ENCODE measurements around the gene GPR82.
"Not testable (repeated sequence)": the region's sequence is repeated elsewhere in the genome, so short reads cannot be mapped to it uniquely, and the experiment has no call there.

The GPR82 gene, protein sequence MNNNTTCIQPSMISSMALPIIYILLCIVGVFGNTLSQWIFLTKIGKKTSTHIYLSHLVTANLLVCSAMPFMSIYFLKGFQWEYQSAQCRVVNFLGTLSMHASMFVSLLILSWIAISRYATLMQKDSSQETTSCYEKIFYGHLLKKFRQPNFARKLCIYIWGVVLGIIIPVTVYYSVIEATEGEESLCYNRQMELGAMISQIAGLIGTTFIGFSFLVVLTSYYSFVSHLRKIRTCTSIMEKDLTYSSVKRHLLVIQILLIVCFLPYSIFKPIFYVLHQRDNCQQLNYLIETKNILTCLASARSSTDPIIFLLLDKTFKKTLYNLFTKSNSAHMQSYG

DNA sequence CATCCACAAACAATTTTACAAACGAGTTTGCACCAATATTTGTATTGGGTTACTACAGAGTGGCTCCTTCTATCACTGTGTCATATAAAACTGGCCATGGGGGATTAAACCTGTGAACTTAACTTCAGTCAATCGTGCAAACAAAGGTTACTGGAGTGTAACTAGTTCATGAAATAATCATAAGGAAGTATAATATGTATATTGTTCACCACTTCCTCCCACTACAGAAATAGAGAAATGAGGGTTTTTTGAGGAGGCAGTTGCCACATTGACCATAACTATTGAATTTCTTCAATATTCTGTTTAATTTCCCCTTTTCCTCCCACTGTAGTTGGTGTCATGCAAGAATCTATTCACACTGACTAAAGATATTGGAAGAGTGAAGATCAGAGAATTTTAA lies at the start of gene GPR82:
TSS of gene GPR82 (plus strand) at position 356 of the 400 bp plus-strand sequence. CDS start 2,846 bp downstream, outside the sequence.
- no peak for DNase-seq (ENCODE audit: low spot score)

DNA sequence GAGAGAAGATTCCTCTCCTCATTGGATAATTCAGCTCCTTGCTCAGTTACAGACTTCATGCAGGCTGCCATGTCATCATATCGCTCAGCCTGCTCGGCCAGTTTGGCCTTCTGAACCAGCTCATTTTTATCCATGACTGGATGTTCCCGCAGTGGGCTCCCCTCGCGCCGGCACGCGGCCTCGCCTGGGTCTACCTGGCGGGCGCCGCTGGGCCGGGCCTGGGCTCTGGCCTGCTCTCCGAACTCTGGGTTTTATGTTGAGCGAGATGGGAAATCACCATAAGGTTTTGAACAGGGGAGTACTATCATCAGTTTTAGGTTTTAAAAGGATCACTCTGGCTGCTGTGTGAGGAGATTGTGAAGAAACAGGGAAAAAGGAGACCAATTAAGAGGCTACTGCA lies 47.6 kb upstream of the GPR82 start:
- DNase-seq (ENCODE audit: low spot score): not testable (repeated sequence)

DNA sequence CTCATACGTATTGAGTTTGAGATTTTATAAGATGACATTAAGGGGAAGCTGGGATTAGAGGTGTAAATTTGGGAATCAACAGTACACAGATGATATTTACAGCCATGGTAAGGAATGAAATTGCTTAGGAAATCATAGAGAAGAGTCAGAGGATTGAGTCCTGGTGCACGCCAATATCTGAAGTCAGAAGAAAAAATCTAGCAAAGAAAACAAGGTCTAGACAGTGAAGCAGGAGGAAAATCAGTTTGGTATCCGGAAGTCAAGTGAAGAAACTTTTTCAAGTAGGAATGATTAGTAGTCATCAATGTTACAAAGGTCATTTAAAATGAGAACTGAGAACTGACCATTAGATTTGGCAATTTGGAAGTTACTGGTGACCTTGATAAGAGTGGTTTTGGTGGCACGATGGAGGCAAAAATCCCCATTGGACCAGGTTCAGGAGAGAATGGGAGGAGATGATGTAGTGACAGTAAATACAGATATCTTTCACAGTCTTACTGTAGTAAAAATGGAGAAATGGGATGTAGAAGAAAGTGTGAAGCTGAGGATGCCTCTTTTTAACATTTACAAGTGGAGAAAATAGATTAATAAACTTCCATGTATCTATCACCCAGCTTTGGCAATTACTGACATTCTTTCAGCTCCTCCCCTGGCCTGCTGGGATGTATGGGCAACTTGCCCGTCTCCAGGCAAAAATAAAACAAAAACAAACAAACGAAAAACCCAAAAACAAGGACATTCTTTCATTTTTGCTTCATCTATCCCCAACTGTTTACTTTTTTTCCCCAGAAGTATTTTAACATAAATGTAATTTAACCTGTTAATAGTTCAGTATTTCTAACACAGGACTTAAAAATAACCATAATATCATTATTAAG lies 46.6 kb upstream of the GPR82 start:
- peak; percentile 6 for DNase-seq (ENCODE audit: low spot score)

DNA sequence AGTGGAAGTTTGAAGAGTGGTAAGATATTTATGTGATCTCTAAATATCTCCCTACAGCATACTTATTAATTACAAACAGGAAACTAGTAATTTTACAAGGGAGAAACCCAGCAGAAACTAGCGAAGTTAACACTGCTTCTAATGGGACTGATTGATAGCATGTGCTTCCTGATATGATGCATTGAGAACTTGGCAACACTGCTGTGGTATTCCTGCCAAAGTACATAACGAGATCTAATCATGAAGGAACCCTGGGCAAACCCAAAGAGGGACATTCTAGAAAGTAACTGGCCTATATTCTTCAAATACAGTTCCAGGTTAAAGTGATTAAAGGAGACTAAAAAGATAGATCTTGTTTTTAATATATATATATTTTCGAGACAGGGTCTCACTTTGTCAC lies 39.8 kb upstream of the GPR82 start:
- no peak for DNase-seq (ENCODE audit: low spot score)

DNA sequence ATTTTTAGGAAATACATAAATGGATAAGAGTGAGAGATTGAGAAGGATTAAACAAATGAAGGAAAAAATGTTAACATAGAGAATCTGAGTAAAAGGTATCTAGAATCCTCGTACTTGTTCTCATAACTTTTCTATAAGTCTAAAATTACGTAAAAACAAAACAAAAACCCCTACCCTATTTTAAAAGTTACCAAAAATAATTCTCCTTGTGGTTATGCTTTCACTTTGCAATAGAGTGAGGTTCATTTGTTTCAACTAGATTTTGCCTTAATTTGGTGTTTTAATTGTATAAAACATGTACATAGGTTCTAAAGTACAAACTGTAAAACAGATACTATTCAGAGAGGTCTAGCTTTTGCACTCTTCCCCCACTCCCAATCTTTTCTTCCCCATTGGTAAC lies 39.0 kb upstream of the GPR82 start:
- DNase-seq (ENCODE audit: low spot score): no peak

DNA sequence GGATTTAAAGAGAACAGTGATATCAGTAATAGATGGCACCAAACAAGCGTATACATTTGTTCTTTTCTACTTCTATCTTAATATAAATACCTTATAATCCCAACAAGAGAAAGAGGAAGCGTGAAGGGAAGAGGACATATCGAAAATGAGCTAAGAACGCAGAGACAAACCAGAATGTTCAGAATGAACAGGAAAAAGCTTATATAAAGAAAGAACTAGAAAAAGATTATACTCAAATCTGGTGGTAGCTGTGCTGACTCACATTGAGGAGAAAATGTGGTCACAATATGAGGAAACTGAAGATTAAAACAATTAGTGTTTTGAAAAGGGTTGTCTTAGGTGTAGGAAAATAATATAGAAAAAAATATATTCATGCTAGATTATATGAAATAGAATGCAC lies 37.2 kb upstream of the GPR82 start:
- DNase-seq (ENCODE audit: low spot score): no peak

DNA sequence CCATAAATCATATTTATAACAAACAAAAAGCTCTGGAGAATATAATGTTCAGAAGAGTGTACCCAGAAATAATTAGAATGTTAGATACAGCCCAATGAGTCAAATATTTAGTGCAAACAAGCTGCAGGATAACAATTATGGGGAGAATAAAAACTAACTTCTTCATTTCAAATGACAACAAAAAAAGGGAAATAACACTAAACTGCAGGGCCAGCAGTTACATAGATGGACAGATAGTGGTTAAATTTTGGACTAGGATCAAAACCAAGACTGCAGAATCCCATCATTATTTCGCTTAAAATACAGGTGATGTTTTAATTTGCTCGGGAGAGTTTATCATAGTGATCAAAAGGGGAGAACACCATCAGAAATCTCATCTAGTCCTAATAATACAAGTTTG lies 35.8 kb upstream of the GPR82 start:
- DNase-seq (ENCODE audit: low spot score): no peak

DNA sequence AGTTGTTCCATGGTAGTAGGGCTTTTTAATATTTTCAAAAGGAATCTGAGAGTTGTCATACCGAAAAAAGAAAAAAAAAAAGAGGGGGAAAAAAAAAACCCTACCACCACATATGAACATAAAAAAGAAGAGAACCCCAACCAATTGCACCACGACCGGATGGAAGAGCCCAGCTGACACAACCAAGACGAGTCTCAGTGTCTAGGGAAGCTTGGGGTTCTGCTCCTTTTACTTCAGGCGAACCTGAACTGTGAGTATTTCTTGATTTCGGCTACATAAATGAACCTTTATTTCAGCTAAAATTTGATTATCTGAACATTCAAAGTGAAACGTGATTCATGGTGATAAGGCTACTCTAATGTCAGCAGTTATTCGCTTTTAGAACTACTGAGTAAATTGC lies 35.1 kb upstream of the GPR82 start, which contains the start of gene GPR34:
TSS of gene GPR34 (plus strand) at position 139 of the 400 bp plus-strand sequence. CDS start 6,661 bp downstream, outside the sequence.
- no peak for DNase-seq (ENCODE audit: low spot score)

DNA sequence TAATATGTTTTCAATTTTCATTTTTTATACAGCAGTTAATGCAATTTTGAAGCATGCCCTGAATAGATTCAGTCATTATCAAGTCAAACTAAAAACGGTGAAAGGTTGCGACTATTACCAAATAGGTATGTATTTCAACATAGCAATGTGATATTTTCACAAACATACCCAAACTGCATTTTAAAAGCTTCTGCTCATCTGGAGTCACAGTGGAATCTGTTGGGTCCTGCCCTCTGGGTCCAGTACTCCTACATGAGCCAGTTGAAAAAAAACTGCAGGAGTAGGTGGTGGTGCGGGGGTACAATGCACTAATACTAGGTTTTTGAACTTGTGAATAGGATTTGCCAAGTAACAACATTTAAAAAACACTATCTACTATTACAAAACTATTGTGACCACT lies 34.3 kb upstream of the GPR82 start:
- DNase-seq (ENCODE audit: low spot score): peak; percentile 2

DNA sequence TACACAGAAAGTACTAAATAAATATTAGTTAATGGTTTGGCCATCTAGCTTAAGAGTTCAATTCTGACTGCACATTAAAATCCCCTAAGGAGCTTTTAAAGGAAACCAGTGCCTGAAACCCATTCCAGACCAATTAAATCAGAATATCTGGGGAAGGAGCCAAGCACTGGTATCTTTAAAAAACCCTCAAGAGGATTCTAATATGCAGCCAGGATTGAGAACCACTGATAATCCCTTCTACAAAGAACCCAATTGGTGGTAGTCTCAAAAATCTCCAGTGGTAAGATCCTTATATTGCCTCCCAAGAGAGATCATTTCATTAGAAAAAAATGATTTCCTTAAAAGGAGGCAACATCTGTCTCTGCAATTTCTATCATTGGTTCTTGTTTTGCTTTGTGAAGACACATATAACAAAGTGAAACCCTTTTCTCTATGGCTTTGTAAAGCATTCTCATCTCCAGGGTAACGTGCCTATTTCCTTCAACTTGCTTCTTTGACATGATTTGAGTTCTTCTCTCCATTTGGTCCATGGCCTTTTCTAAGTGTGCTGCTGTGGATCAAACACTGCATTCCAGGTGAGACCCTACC lies 31.7 kb upstream of the GPR82 start:
- peak; percentile 49 for DNase-seq (ENCODE audit: low spot score)

DNA sequence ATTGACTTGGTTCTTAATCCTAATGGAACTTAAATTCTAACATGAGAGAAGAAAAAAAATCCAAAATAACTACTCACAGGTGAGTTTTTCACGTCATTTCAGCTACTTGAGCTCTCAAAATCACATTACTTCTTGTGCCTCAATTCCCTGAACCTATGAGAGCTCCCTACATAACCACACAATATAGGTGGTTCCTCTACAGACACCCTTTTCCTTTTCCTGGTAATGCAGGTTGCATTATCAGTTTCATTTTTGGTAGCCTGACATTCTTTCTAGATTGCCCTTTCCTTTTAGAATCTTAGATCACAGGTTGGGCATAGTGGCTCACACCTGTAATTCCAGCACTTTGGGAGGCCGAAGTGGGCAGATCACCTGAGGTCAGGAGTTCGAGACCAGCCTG lies 31.0 kb upstream of the GPR82 start:
- no peak for DNase-seq (ENCODE audit: low spot score)

DNA sequence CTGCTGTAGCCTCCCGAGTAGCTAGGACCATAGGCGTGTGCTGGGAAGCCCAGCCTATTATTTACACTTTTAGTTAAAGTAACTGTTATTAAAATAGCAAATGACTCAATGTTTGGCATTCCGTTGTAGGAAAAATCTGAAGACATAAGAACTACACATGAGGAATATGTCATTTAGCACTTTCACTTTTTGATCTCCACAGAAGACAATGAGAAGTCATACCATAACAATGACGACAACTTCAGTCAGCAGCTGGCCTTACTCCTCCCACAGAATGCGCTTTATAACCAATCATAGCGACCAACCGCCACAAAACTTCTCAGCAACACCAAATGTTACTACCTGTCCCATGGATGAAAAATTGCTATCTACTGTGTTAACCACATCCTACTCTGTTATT lies 28.6 kb upstream of the GPR82 start:
- no peak for DNase-seq (ENCODE audit: low spot score)

DNA sequence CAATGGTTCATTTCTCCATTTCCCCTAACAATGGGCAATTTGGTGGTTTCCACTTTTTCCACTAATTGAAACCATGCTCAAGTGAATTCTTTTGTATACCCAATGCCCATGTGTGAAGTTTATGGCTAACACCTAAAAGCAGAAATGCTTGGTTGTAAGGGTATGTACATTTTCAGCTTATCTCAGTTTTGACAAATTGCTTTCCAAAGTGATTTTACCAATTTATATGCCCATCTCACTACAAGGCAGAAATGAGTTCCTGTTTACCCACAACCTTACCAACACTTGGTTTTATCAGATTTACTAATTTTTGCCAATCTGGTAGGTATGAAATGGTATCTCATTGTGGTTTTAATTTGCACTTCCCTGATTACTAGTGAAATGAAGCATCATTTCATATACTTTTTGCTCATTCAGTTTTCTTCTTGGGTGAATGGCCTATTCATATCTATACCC lies 20.4 kb upstream of the GPR82 start:
- no peak for DNase-seq (ENCODE audit: low spot score)

DNA sequence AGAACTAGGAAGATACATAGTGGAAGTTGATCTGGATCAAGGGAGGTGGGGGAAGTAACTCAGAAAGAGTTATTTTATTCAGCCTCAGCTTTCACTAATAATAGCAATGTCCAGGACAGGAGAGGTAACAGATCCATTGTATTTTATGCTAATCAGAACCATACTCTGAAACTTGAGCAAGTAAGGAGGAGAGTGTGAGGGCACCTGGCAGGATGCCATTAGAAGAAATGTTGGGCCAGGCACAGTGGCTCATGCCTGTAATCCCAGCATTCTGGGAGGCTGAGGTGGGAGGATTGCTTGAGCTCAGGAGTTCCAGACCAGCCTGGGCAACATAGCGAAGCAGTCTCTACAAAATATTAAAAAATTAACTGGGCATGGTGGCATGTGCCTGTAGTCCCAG lies 18.9 kb upstream of the GPR82 start:
- no peak for DNase-seq (ENCODE audit: low spot score)

DNA sequence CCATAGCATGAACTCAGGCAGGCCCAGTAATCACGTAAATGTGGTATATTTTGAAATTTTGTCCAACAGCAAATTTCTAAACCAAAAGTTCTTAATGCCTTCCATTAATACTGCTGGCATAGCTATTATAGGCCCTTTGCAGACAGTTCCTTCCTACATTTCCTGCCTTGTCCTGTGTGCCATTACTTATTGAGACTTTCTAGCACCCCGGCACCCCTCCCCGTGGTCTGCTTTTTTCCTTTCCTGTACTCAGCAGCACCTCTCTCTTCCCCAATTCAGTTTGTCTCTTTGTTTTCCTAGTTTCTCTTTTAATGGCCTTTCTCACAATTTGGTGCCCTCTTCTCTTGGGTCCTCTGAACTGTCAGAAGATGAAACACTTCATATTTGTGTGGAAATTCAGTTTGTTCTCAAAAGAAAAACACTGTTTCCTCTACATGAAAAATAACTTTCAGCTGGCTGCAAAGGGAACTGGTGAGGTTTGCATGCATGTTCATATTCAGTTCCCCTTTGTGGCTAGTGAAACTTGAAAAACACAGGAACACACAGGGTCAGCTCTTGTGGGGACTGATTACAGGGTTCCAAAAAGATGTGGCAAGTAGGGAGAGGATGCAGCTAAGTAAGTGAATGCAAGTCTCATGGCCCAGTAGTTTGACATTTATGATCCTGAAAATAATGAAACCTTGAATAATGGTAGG lies 18.2 kb upstream of the GPR82 start:
- DNase-seq (ENCODE audit: low spot score): no peak

DNA sequence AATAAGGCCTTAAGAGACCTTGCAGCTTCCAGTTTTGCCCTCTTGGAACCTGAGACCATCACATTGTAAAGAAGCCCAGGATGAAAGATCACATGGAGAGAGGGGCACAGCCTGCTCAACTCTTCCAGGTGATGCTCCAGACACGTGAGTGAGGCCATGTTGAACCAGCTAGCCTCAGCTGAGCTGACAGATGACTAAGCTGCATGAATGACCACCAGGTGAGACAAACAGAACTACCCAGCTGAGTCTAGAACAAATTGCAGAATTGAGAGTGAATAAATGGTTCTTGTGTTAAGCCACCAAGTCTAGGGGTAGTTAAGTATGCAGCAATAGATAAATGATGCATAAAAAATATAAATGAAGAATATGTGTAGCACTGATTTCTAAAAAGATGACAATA lies 16.8 kb upstream of the GPR82 start:
- DNase-seq (ENCODE audit: low spot score): no peak

DNA sequence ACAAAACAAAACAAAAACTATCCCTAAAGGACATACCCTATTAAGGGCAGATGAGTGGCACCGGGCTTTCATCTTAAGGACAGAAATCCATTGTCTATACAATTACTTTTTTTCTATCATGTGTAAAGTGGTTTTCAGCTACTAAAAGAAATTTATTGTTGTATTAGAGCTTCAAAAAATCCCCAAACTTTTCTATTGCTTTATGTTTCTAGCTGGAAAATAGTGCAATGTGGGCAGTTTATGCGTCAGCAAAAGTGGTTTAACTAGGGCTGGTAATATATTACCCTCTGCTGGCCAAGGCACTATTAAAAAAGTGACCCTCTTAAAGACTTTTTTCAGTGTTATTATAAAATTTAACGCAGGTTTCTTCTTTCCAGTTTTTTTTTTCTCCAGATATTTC lies 15.5 kb upstream of the GPR82 start:
- no peak for DNase-seq (ENCODE audit: low spot score)

DNA sequence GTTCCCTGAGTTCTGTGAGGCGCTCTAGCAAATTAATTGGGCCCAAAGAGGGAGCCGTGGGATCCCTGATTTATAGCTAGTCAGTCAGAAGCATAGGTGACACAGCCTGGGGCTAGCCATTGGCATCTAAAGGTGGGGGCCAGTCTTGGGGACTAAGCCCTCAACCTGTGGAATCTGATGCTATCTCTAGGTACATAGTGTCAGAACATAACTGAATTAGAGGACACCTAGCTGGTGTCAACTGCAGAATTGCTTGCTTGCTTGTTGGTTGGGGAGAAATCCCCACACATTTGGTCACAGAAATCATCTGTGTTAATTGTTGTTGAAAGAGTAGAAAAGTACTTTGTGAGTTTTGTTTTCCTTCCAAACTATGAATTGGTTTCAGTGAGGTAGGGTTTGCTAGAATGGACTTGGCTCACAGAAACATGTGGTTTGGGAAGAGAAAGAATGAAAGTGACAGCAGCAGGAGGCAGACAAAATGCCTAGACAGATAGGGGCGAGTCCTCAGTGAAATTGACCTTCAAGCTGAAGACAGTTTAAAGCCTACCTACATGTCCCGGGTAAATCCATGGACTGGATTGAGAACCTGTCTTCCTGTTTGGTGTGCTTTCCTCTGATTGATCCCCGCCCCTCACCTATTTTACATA lies 12.8 kb upstream of the GPR82 start:
- DNase-seq (ENCODE audit: low spot score): no peak

DNA sequence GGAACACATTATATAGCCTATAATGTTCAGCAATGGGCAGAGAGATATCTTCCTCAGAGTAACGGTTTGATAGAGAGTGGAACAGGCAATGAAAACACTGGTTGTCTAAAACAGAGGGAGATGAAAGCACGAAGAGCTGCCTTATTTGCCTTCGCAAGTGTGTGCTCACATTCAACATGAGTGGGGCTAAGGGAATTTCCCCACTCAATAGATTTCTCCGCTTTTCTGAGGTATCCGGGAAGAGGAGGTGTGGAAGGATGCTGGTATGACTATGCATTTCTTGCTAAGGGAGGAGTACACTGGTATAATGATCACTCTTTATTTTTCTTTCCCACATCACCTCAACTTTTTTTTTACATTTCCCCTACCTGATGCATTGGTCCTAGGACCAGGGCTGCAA lies 7.8 kb upstream of the GPR82 start:
- no peak for DNase-seq (ENCODE audit: low spot score)

DNA sequence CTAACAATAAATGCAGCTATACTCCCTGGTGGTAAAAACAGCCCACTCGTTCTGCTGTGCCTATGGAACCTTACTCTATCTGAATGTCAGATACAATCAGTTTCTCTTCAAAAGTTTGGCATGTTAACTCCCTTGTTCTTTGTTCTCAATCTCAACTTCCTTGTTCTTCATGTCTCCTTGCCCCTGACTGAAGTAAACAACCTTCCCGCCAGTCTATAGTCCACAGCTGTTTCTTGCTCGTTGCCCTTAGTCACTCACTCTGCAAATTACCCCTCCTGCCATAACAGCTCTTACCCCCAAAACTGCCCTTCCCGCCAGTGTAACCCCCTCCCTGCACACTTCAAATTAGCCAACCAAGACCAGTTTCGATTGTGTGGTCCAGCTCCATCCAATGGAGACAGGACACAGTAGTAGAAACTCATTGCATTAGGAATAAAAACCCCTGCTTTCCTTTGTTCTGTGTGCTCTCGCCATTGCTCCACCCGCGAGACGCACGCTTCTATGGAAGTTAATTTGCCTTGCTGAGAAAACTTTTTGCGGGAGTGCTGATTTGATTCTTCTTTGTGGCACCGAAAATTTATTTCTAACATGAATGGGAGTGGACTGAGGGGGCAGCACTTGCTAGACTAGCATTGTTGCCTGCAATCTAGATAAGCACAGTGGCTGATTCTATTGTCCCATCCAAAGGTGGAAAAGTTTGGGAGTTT lies 7.1 kb upstream of the GPR82 start:
- DNase-seq (ENCODE audit: low spot score): no peak
